Nephron (organoid): ENCODE measurements around the gene STRADB.

ENCODE experiments used
- H3K27ac Mint-ChIP-seq, 3 experiments: 2 replicates each; pipeline ENCODE4 v1.8.0; 2020; ENCODE audit warnings: mixed read lengths in 3 of 3, mild to moderate bottlenecking in 2 of 3, moderate library complexity in 1 of 3
- H3K27me3 Mint-ChIP-seq: 2 replicates; pipeline ENCODE4 v1.8.0; 2021; ENCODE audit warnings: low read depth, mild to moderate bottlenecking, moderate library complexity, mixed read lengths
- H3K36me3 Mint-ChIP-seq: 2 replicates; pipeline ENCODE4 v1.8.0; 2020; ENCODE audit warnings: low read depth, mixed read lengths
- H3K4me1 Mint-ChIP-seq: 2 replicates; pipeline ENCODE4 v1.8.0; 2020; ENCODE audit warnings: mixed read lengths
- H3K4me3 Mint-ChIP-seq, 3 experiments: 2 replicates each; pipeline ENCODE4 v1.8.0; 2020; ENCODE audit warnings: mild to moderate bottlenecking in 3 of 3, mixed read lengths in 3 of 3, moderate library complexity in 2 of 3
- H3K9me3 Mint-ChIP-seq: 2 replicates; pipeline ENCODE4 v1.8.0; 2020; ENCODE audit warnings: mixed read lengths
- CTCF ChIP-seq, 3 experiments: fragments of 200-600 bp; sonication (generic); IDR thresholded peaks; one replicate each; pipeline ENCODE4 v1.5.0; 2021; ENCODE audit warnings: antibody characterized with exemption in 3 of 3; ENCODE audit not compliant: unreplicated experiment in 3 of 3

The STRADB gene

GRCh38 chr2:201500534-201500933, 49.0 kb downstream of the STRADB start:
- Mint-ChIP-seq H3K27me3 (no peaks in the 10 kb centered on the region), H3K36me3 (peaks cover 13% of the 10 kb centered on the region), H3K27ac (no peak overlapping the region), H3K4me3 (no peak overlapping the region), H3K9me3 (peaks cover 29% of the 10 kb centered on the region), H3K4me1 (no peaks in the 10 kb centered on the region)
- no peak for TF ChIP-seq CTCF (IDR thresholded peaks at IDR 0.05; ENCODE audit: unreplicated experiment in 3 of 3)

- Mint-ChIP-seq H3K27ac (no peak overlapping the region), H3K36me3 (peaks cover 13% of the 10 kb centered on the region), H3K27me3 (no peaks in the 10 kb centered on the region), H3K4me1 (no peaks in the 10 kb centered on the region), H3K4me3 (no peak overlapping the region), H3K9me3 (peaks cover 29% of the 10 kb centered on the region)
- no peak for TF ChIP-seq CTCF (IDR thresholded peaks at IDR 0.05; ENCODE audit: unreplicated experiment in 3 of 3)
These were observed 51.2 kb downstream of the STRADB start for GRCh38 chr2:201502713-201503112.

GRCh38 chr2:201507725-201508124, 56.2 kb downstream of the STRADB start:
- H3K36me3 Mint-ChIP-seq = peaks cover 3% of the 10 kb centered on the region
- H3K4me1 Mint-ChIP-seq = no peaks in the 10 kb centered on the region
- no peak overlapping the region for H3K27ac Mint-ChIP-seq
- H3K4me3 Mint-ChIP-seq = no peak overlapping the region
- H3K9me3 Mint-ChIP-seq = peaks cover 14% of the 10 kb centered on the region
- no peak for TF ChIP-seq CTCF (IDR thresholded peaks at IDR 0.05; ENCODE audit: unreplicated experiment in 3 of 3)
- no peaks in the 10 kb centered on the region for H3K27me3 Mint-ChIP-seq

- Mint-ChIP-seq H3K4me1 (no peaks in the 10 kb centered on the region), H3K27me3 (no peaks in the 10 kb centered on the region), H3K9me3 (no peaks in the 10 kb centered on the region), H3K4me3 (no peak overlapping the region), H3K36me3 (no peaks in the 10 kb centered on the region), H3K27ac (no peak overlapping the region)
- no peak for TF ChIP-seq CTCF (IDR thresholded peaks at IDR 0.05; ENCODE audit: unreplicated experiment in 3 of 3)
These were observed 61.7 kb downstream of the STRADB start for GRCh38 chr2:201513271-201513670.

- Mint-ChIP-seq H3K4me1 (no peaks in the 10 kb centered on the region), H3K4me3 (no peak overlapping the region), H3K36me3 (no peaks in the 10 kb centered on the region), H3K27ac (no peak overlapping the region), H3K9me3 (peaks cover 10% of the 10 kb centered on the region), H3K27me3 (no peaks in the 10 kb centered on the region)
- TF ChIP-seq CTCF (IDR thresholded peaks at IDR 0.05; ENCODE audit: unreplicated experiment in 3 of 3) = no peak
These were observed 64.2 kb downstream of the STRADB start for GRCh38 chr2:201515573-201516246.

GRCh38 chr2:201517094-201517493, 65.6 kb downstream of the STRADB start:
- Mint-ChIP-seq H3K27me3 (no peaks in the 10 kb centered on the region), H3K27ac (no peak overlapping the region), H3K4me3 (no peak overlapping the region), H3K36me3 (no peaks in the 10 kb centered on the region), H3K4me1 (no peaks in the 10 kb centered on the region), H3K9me3 (peaks cover 13% of the 10 kb centered on the region)
- TF ChIP-seq CTCF (IDR thresholded peaks at IDR 0.05; ENCODE audit: unreplicated experiment in 3 of 3) = no peak
